Coronary artery (tissue), 2 donors: ENCODE measurements around the gene PACSIN2.

Experiments
- DNase-seq: peaks from one replicate; pipeline ENCODE4 v3.0.0-alpha.2; 2017; ENCODE audit warnings: low spot score
- H3K27ac ChIP-seq, 2 donors: fragments of 200-600 bp; sonication (generic); one replicate each; pipeline ENCODE4 v1.5.1; 2016 to 2019
- H3K4me3 ChIP-seq: fragments of 200-600 bp; sonication (generic); 2 replicates; pipeline ENCODE4 v1.5.1; 2016; ENCODE audit warnings: mild to moderate bottlenecking, moderate library complexity
- TF ChIP-seq, protein P1 (sequence below): fragments of 200-600 bp; sonication (generic); IDR thresholded peaks from one replicate; pipeline ENCODE4 v1.5.1; 2019; ENCODE audit warnings: antibody characterized with exemption

The PACSIN2 gene

GRCh38 chr22:42856865-42857704, 157.9 kb downstream of the PACSIN2 start, which contains the start of gene ARFGAP3:
TSS of gene ARFGAP3 (minus strand) at chr22:42857273. CDS start at chr22:42857182, 91 bp downstream.
- H3K27ac ChIP-seq: peak within 1 kb of the TSS; percentile 98
- DNase-seq: peak; percentile 94
- TF ChIP-seq, protein P1, sequence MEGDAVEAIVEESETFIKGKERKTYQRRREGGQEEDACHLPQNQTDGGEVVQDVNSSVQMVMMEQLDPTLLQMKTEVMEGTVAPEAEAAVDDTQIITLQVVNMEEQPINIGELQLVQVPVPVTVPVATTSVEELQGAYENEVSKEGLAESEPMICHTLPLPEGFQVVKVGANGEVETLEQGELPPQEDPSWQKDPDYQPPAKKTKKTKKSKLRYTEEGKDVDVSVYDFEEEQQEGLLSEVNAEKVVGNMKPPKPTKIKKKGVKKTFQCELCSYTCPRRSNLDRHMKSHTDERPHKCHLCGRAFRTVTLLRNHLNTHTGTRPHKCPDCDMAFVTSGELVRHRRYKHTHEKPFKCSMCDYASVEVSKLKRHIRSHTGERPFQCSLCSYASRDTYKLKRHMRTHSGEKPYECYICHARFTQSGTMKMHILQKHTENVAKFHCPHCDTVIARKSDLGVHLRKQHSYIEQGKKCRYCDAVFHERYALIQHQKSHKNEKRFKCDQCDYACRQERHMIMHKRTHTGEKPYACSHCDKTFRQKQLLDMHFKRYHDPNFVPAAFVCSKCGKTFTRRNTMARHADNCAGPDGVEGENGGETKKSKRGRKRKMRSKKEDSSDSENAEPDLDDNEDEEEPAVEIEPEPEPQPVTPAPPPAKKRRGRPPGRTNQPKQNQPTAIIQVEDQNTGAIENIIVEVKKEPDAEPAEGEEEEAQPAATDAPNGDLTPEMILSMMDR: no peak
- H3K4me3 ChIP-seq: peak within 1 kb of the TSS; percentile 88

- TF ChIP-seq, protein P1: no peak
- DNase-seq: peak; percentile 87
- Histone ChIP-seq H3K27ac (peak overlapping the region; percentile 98), H3K4me3 (peak overlapping the region; percentile 88)
Measured at GRCh38 chr22:42856179-42856864, 158.6 kb downstream of the PACSIN2 start.

DNA sequence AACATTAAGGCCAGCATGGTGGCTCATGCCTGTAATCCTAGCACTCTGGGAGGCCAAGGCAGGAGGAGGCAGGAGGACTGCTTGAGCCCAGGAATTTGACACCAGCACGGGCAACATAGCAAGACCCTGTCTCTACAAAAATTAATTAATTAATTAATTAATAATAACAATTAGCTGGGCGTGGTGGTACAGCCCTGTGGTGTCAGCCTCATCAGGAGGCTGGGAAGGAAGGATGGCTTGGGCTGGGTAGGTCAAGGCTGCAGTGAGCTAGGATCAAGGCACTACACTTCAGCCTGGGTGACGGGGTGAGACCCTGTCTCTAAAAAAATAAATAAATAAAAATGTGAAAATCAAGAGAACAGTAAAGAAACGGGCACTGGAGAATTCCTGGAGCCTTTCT, 159.2 kb downstream of the PACSIN2 start:
- peak; percentile 65 for DNase-seq
- TF ChIP-seq, protein P1: no peak
- Histone ChIP-seq H3K27ac (peak overlapping the region; percentile 98), H3K4me3 (peak overlapping the region; percentile 88)

DNA sequence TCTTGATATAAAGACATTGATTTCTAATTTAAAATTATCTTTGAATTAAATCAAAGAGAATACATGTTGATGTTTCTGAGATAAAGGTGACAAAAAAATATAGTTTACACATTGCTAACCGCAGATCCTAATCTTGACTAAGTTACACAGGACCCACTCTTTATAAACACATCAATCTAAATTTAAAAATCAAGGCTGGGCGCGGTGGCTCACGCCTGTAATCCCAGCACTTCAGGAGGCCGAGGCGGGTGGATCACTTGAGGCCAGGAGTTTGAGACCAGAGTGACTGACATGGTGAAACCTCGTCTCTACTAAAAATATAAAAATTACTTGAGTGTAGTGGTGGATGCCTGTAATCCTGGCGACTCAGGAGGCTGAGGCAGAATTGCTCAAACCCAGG, 159.7 kb downstream of the PACSIN2 start:
- peak; percentile 31 for DNase-seq
- Histone ChIP-seq H3K27ac (peak overlapping the region in 1 of 2 donors; percentile 98), H3K4me3 (peak overlapping the region; percentile 88)
- TF ChIP-seq, protein P1: no peak

DNA sequence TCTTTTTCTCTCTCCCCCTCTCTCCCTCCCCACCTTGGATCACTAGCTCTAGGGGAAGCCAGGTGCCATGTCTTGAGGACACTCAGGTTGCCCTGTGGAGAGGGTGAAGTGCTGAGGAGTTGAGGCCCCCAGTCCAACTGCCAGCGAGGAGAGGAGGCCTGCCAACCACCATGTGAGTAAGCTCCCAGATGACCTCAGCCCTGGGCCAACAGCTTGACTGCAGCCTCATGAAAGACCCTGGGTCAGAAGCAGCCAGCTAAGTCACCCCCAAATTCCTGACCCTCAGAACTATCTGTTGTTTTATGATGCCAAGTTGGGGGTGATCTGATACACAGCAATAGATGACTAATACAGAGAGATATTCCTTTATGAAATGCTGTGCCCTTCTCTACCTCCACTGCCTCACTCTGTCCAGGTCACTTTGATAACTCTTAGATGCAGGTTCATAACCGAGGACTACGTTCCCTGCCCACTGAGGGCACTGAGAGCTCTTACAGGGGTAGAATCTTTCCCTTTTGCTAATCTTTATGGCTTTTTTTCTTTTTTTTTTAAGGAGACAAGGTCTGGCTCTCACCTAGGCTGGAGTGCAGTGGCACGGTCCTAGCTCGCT, 165.9 kb downstream of the PACSIN2 start:
- DNase-seq: no peak
- TF ChIP-seq, protein P1: no peak
- Histone ChIP-seq H3K4me3 (no peak overlapping the region), H3K27ac (no peak overlapping the region)

- Histone ChIP-seq H3K27ac (no peak overlapping the region), H3K4me3 (no peak overlapping the region)
- DNase-seq: no peak
- TF ChIP-seq, protein P1: no peak
Measured at GRCh38 chr22:42847110-42847509, 167.8 kb downstream of the PACSIN2 start.
